H9 (cell line): ENCODE measurements around the gene TCTN3. TPM values are rescaled to one million over a fixed set of nuclear protein-coding genes. Genes with fewer than 3 reads are reported as not detected.

ENCODE experiments used
- DNase-seq: peaks from one replicate; pipeline ENCODE4 v3.0.0-alpha.2; 2017
- H2AFZ ChIP-seq: one replicate; pipeline ENCODE4 v1.6.1; 2013; ENCODE audit warnings: mild to moderate bottlenecking, low read length, control low read depth, moderate library complexity
- H2AK5ac ChIP-seq: 2 replicates; pipeline ENCODE4 v1.6.1; 2013; ENCODE audit warnings: low read length, control low read depth, mixed read lengths; ENCODE audit not compliant: insufficient read length
- H2BK120ac ChIP-seq: one replicate; pipeline ENCODE4 v1.6.1; 2013; ENCODE audit warnings: low read depth, mild to moderate bottlenecking, low read length, control low read depth, inconsistent platforms; ENCODE audit not compliant: poor library complexity, severe bottlenecking
- H2BK12ac ChIP-seq: 2 replicates; pipeline ENCODE4 v1.6.1; 2013; ENCODE audit warnings: low read length, control low read depth, mixed read lengths, low read depth; ENCODE audit not compliant: insufficient read length
- H2BK15ac ChIP-seq: 2 replicates; pipeline ENCODE4 v1.6.1; 2013; ENCODE audit warnings: low read depth, low read length, control low read depth
- H2BK20ac ChIP-seq: one replicate; pipeline ENCODE4 v1.6.1; 2013; ENCODE audit warnings: low read depth, mild to moderate bottlenecking, low read length, control low read depth, inconsistent platforms; ENCODE audit not compliant: poor library complexity, severe bottlenecking
- H2BK5ac ChIP-seq: 2 replicates; pipeline ENCODE4 v1.6.1; 2013; ENCODE audit warnings: low read length, control low read depth, mixed read lengths; ENCODE audit not compliant: insufficient read length
- H3K14ac ChIP-seq: 2 replicates; pipeline ENCODE4 v1.6.1; 2013; ENCODE audit warnings: low read length, control low read depth; ENCODE audit not compliant: insufficient read depth
- H3K18ac ChIP-seq: 2 replicates; pipeline ENCODE4 v1.6.1; 2013; ENCODE audit warnings: low read depth, mild to moderate bottlenecking, mixed read lengths, low read length, control low read depth; ENCODE audit not compliant: insufficient read length
- H3K23ac ChIP-seq: 2 replicates; pipeline ENCODE4 v1.6.1; 2013; ENCODE audit warnings: low read length, control low read depth, mixed read lengths, low read depth; ENCODE audit not compliant: insufficient read length
- H3K23me2 ChIP-seq: 2 replicates; pipeline ENCODE4 v1.6.1; 2013; ENCODE audit warnings: low read depth, mild to moderate bottlenecking, mixed read lengths, low read length, control low read depth; ENCODE audit not compliant: insufficient read length, poor library complexity, severe bottlenecking
- H3K27ac ChIP-seq: 2 replicates; pipeline ENCODE4 v1.5.1; 2013; ENCODE audit warnings: low read length, control low read depth, mixed read lengths, low read depth; ENCODE audit not compliant: insufficient read length
- H3K27me3 ChIP-seq: 2 replicates; pipeline ENCODE4 v1.6.1; 2013; ENCODE audit warnings: low read length, control low read depth, inconsistent platforms; ENCODE audit not compliant: insufficient read depth
- H3K4ac ChIP-seq: 2 replicates; pipeline ENCODE4 v1.6.1; 2013; ENCODE audit warnings: low read depth, mild to moderate bottlenecking, control low read depth, inconsistent platforms, low read length, moderate library complexity
- H3K4me1 ChIP-seq: 2 replicates; pipeline ENCODE4 v1.6.1; 2013; ENCODE audit warnings: low read length, control low read depth, inconsistent platforms; ENCODE audit not compliant: insufficient read depth
- H3K4me2 ChIP-seq: 2 replicates; pipeline ENCODE4 v1.6.1; 2013; ENCODE audit warnings: low read length, control low read depth, mixed read lengths; ENCODE audit not compliant: insufficient read length, insufficient read depth
- H3K56ac ChIP-seq: 2 replicates; pipeline ENCODE4 v1.6.1; 2013; ENCODE audit warnings: low read depth, mild to moderate bottlenecking, mixed read lengths, low read length, control low read depth; ENCODE audit not compliant: insufficient read length
- H3K79me1 ChIP-seq: 2 replicates; pipeline ENCODE4 v1.6.1; 2013; ENCODE audit warnings: low read depth, mild to moderate bottlenecking, moderate library complexity, low read length, control low read depth, inconsistent platforms; ENCODE audit not compliant: insufficient read depth, poor library complexity, severe bottlenecking
- H3K79me2 ChIP-seq: 2 replicates; pipeline ENCODE4 v1.6.1; 2013; ENCODE audit warnings: low read length, control low read depth, inconsistent platforms; ENCODE audit not compliant: insufficient read depth
- H3K9ac ChIP-seq: 2 replicates; pipeline ENCODE4 v1.6.1; 2013; ENCODE audit warnings: low read length, control low read depth, mixed read lengths; ENCODE audit not compliant: insufficient read length; ENCODE audit errors: extremely low read depth
- H3K9me3 ChIP-seq: one replicate; pipeline ENCODE4 v1.6.1; 2013; ENCODE audit warnings: low read depth, low read length, inconsistent platforms; ENCODE audit not compliant: control insufficient read depth
- H3T11ph ChIP-seq: one replicate; pipeline ENCODE4 v1.6.1; 2013; ENCODE audit warnings: mild to moderate bottlenecking, low read length, control low read depth, inconsistent platforms
- H4K20me1 ChIP-seq: one replicate; pipeline ENCODE4 v1.6.1; 2013; ENCODE audit not compliant: control insufficient read depth, insufficient read length, insufficient read depth
- H4K5ac ChIP-seq: 2 replicates; pipeline ENCODE4 v1.6.1; 2013; ENCODE audit warnings: low read depth, mild to moderate bottlenecking, mixed read lengths, low read length, control low read depth; ENCODE audit not compliant: insufficient read length
- H4K8ac ChIP-seq: replicated peaks from 2 replicates; pipeline ENCODE4 v1.6.1; 2013; ENCODE audit warnings: low read length, control low read depth, mixed read lengths, low read depth; ENCODE audit not compliant: insufficient read length
- H4K91ac ChIP-seq: 2 replicates; pipeline ENCODE4 v1.6.1; 2013; ENCODE audit warnings: low read depth, mild to moderate bottlenecking, moderate library complexity, mixed read lengths, low read length, control low read depth; ENCODE audit not compliant: insufficient read length
- H3K27ac Mint-ChIP-seq, 3 experiments: 2 replicates in 2 of 3; 3 replicates in 1 of 3; pipeline ENCODE4 v1.8.0; 2020 to 2021; ENCODE audit warnings: mixed read lengths in 3 of 3, mild to moderate bottlenecking in 1 of 3, moderate library complexity in 1 of 3
- H3K27me3 Mint-ChIP-seq: 2 replicates; pipeline ENCODE4 v1.8.0; 2021; ENCODE audit warnings: low read depth, mild to moderate bottlenecking, moderate library complexity, mixed read lengths
- H3K36me3 Mint-ChIP-seq, 3 experiments: 2 replicates in 2 of 3; 3 replicates in 1 of 3; pipeline ENCODE4 v1.8.0; 2020 to 2021; ENCODE audit warnings: low read depth in 3 of 3, mixed read lengths in 3 of 3; ENCODE audit not compliant: insufficient read depth in 1 of 3
- H3K4me1 Mint-ChIP-seq, 2 experiments: 2 replicates each; pipeline ENCODE4 v1.8.0; 2020; ENCODE audit warnings: mixed read lengths in 2 of 2
- H3K4me3 Mint-ChIP-seq, 2 experiments: 2 replicates in 1 of 2; 3 replicates in 1 of 2; pipeline ENCODE4 v1.8.0; 2020 to 2021; ENCODE audit warnings: mild to moderate bottlenecking in 2 of 2, mixed read lengths in 2 of 2, moderate library complexity in 1 of 2
- H3K9me3 Mint-ChIP-seq, 2 experiments: 2 replicates in 1 of 2; 3 replicates in 1 of 2; pipeline ENCODE4 v1.8.0; 2020; ENCODE audit warnings: mild to moderate bottlenecking in 2 of 2, mixed read lengths in 2 of 2, moderate library complexity in 1 of 2
- CTCF ChIP-seq: fragments of 200-600 bp; sonication (generic); conservative IDR thresholded peaks from 3 replicates; pipeline ENCODE4 v1.8.0; 2021; ENCODE audit warnings: antibody characterized with exemption, mild to moderate bottlenecking
- WGBS: extraction: QIAGEN DNeasy Blood & Tissue Kit; methylation state at CpG from one replicate; pipeline ENCODE4 v1.1.7; 2013; ENCODE audit warnings: missing lambda C conversion rate, low lambda C conversion rate, mixed read lengths; ENCODE audit not compliant: insufficient read length; ENCODE audit errors: extremely low coverage; 5-methylcytosine and 5-hydroxymethylcytosine counted together
- total RNA-seq: library from RNA; stranded (reverse); gene quantifications from 2 replicates; pipeline ENCODE4 v1.2.1, GENCODE V29; 2021

The TCTN3 gene
- total RNA-seq, 1 experiment from 2014 or later: 37.3 TPM

GRCh38 chr10:95640891-95641315, 52.8 kb downstream of the TCTN3 start:
- Histone ChIP-seq H3K79me2 (no peaks in the 10 kb centered on the region), H3K4me2 (no peak overlapping the region), H2AK5ac (no peak overlapping the region), H3K56ac (no peak overlapping the region), H3K4ac (no peak overlapping the region), H3K14ac (no peak overlapping the region), H3K4me1 (no peaks in the 10 kb centered on the region), H3K18ac (no peak overlapping the region), H2BK120ac (no peak overlapping the region), H3K9me3 (no peaks in the 10 kb centered on the region), H3K23me2 (no peaks in the 10 kb centered on the region), H3K79me1 (no peaks in the 10 kb centered on the region), H2BK5ac (no peak overlapping the region), H2BK15ac (no peak overlapping the region), H3T11ph (no peak overlapping the region), H2AFZ (no peak overlapping the region), H3K27me3 (no peaks in the 10 kb centered on the region), H3K27ac (no peak overlapping the region), H3K9ac (no peak overlapping the region), H2BK20ac (no peak overlapping the region), H2BK12ac (no peak overlapping the region), H3K23ac (no peak overlapping the region), H4K91ac (no peak overlapping the region), H4K8ac (no peak overlapping the region), H4K20me1 (no peaks in the 10 kb centered on the region), H4K5ac (no peak overlapping the region)
- Mint-ChIP-seq H3K27me3 (no peaks in the 10 kb centered on the region), H3K9me3 (peaks cover 0 to 4% of the 10 kb centered on the region in 2 experiments; a peak in 1 of 5 replicates), H3K4me3 (no peak overlapping the region), H3K4me1 (peaks cover 0 to 2% of the 10 kb centered on the region in 2 experiments; a peak in 2 of 4 replicates), H3K27ac (peak overlapping the region in 1 of 3 experiments; percentile 6; a peak in 2 of 7 replicates), H3K36me3 (peaks cover 16 to 69% (median 46%) of the 10 kb centered on the region in 3 experiments; a peak in 6 of 7 replicates)
- DNase-seq: no peak
- WGBS: no CpG with 5 or more reads among the region's 1 CpG
- TF ChIP-seq CTCF: no peak
